VCaP (cell line): ENCODE results near the gene TUBGCP5.

Experiments used
- H3K27ac ChIP-seq: fragments of 450-650 bp; 2 replicates; pipeline ENCODE4 v1.5.1; 2017
- TF ChIP-seq, protein P1 (sequence below): fragments of 450-650 bp; conservative IDR thresholded peaks from 2 replicates; pipeline ENCODE4 v1.5.1; 2017; ENCODE audit warnings: mild to moderate bottlenecking, moderate library complexity

Gene TUBGCP5

DNA sequence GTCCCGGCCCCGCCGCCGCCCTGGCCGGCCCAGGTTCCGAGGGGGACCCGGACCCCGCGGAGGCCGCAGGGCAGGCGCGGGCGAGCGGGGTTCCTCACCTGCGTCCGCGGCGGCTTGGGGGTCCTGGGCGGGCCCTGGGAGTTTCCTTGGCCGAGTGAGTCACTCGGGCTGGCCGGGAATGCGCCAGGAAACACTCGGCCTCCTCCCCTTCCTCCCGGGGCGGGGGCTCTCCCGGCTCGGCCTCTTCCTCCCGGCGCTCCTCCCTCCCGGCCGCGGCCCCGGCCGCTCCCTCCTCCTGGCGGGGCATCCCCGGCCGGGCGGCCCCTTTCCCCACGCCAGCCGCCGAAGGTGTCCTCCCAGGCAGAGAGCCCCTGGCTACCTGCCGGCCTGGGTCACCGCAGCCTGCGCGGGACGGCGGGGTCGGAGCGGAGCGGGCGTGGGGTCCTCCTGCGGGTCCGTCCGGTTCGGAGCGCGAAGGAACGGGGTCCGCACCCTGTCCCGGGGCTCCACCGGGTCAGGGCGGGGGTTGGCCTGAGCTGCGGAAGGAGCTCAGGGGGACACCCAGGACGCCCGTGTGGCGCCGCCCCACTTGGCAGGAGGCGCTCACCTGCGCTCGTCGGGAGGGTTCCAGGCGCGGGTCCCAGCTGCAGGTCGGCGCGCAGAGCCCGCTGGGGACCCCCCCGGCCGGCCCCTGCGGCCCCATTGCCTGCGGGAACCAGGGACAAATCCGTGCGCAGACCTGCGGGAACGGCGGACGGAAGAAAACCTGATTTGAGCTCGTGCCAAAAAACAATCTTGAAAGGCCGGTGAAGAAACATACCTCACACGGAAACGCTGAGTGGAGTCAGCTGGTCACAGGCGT, 58.9 kb downstream of the TUBGCP5 start, which contains the start of gene CYFIP1:
CYFIP1 (minus strand) TSS at position 180 of the 862 bp plus-strand sequence. CDS start 33,083 bp downstream, outside the sequence.
- peak within 1 kb of the TSS; percentile 92 for H3K27ac ChIP-seq
- TF ChIP-seq, protein P1, sequence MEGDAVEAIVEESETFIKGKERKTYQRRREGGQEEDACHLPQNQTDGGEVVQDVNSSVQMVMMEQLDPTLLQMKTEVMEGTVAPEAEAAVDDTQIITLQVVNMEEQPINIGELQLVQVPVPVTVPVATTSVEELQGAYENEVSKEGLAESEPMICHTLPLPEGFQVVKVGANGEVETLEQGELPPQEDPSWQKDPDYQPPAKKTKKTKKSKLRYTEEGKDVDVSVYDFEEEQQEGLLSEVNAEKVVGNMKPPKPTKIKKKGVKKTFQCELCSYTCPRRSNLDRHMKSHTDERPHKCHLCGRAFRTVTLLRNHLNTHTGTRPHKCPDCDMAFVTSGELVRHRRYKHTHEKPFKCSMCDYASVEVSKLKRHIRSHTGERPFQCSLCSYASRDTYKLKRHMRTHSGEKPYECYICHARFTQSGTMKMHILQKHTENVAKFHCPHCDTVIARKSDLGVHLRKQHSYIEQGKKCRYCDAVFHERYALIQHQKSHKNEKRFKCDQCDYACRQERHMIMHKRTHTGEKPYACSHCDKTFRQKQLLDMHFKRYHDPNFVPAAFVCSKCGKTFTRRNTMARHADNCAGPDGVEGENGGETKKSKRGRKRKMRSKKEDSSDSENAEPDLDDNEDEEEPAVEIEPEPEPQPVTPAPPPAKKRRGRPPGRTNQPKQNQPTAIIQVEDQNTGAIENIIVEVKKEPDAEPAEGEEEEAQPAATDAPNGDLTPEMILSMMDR: no peak

DNA sequence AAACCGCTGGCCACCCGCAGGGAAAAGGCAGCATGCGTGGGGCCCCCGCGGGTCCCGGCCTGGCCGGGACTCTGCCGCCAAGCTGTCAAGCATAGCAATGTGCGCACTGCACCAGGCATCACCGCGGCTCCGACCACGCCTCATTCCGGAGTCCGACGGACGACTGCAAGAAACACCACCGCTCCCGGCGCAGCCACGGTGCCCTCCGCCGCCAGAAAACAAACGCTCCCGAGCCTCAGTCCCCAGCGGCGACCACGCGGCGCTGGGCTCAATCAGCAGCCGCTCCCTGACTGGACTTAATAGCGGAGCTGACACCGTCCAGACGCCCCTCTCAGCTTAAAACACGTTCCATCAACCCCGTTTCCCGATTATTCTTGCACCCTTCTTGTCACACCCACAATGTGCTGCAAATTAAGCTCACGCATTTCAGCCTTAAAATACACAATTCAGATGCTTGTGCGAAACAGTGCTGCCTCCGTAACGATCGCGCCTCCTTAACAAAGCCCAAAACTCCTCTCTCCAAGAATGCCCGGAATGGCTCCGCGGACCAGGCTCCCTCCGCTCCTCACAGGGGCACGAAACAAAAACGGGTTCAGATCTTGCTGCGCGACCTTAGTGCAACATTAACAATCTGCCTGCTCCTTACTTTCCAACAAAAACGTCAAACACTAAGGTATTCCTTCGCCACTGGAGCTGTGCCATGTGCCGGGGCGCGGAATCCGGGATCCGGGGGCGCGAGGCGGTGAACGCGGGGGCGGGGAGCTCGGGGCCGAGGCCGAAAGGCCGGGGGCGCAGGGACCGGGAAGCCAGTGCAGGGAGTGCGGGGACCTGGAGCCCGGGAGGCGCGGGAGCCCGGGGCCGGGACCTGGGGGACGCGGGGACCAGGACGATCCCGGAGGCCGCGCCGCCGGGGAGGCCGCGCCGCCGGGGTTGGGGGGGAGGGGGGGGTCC, 59.9 kb downstream of the TUBGCP5 start:
- peak overlapping the region; percentile 92 for H3K27ac ChIP-seq

DNA sequence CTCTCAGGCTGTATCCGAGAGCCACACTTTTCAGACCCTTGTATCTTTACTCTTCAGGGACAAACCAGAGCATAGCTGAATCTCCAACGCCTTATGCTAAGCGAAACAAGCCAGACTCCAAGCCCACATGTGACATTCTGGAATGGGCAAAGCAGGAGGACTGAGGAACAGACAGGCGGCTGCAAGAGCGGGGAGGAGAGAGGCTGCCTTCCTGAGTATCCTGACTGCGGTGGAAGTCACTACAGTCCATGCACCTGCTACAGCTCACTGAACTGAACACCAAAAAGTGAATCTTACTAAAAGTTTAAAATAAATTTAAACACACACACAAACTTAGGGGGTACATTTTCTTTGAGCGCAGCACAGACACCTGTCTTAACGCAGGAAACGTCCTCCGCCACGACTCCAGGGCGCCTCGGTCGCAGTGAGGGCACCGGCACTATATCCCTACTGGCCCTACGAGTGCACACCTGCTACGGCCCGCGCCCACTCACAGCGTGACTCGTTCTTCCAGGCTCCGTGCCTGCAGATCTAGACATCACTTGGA, 60.6 kb downstream of the TUBGCP5 start:
- TF ChIP-seq, protein P1: no peak
- peak overlapping the region; percentile 92 for H3K27ac ChIP-seq

More for the DNA sequence above, 59.9 kb downstream of the TUBGCP5 start:
- TF ChIP-seq, protein P1: 0 out of 2 replicates have a peak, but pooled peaks have one; percentile 10

DNA sequence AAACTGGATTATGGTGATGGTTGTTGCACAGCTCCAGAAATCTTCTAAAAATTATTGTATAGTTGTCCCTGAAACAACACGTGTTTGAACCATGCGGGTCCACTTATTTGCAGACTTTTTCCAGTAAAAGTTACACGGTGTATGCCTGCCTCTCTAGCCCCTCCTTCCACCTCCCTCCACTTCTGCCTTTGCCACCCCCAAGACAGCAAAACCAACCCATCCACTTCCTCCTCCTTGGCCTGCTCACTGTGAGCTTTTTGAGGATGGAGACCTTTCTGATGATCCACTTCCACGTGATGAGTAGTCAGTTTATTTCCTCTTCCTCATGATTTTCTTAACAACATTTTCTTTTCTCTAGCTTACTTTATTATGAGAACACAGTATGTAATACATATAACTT, 64.6 kb downstream of the TUBGCP5 start:
- H3K27ac ChIP-seq: no peak overlapping the region
- TF ChIP-seq, protein P1: no peak

DNA sequence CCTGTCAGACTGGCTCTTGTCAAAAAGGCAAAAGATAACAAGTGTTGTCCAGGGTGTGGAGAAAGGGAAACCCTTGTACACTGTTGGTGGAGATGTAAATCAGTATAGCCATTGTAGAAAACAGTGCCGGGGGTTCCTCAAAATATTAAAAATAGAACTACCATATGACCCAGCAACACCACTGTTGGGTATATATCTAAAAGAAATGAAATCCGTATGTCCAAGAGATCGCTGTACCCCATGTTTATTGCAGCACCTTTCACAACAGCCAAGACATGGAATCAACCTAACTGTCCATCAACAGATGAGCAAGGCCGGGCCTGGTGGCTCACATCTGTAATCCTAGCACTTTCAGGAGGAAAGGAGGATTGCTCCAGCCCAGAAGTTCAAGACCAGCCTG, 65.4 kb downstream of the TUBGCP5 start:
- no peak overlapping the region for H3K27ac ChIP-seq
- TF ChIP-seq, protein P1: no peak

DNA sequence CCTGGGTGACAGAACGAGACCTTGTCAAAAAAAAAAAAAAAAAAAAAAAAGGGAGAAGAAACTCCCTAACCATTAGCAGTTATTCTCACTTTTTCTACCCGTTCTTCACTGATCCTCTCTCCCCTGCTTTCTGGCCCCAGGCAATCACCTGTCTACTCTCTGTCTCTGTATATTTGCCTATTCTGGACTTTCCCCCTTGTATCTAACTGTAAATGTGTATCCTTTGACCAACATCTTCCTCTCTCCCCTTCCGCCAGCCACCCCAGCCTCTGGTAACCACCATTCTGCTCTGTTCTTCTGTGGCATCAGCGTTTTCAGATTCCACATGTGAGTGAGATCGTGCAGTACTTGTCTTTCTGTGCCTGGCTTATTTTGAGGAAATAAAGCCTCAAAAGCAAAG, 66.1 kb downstream of the TUBGCP5 start:
- TF ChIP-seq, protein P1: no peak
- no peak overlapping the region for H3K27ac ChIP-seq
